Measurements from ENCODE around the gene ZNF135. TPM values are rescaled to one million over a fixed set of nuclear protein-coding genes. Genes with fewer than 3 reads are reported as not detected.
A peak's percentile ranks its signal among the peaks of the same experiment; 100 is the strongest.

ZNF135 gene
- total RNA-seq, 4 donors from 2014 or later: 4.6 to 12.4 (median 7.7) TPM

GRCh38 chr19:58034477-58034793 is 24.6 kb upstream of the ZNF135 start:
- H3K27ac ChIP-seq: no peak overlapping the region
- H3K9me3 ChIP-seq: peaks cover 11% of the 10 kb centered on the region
- H3K4me1 ChIP-seq: peaks cover 5% of the 10 kb centered on the region
- no peak for DNase-seq (ENCODE audit: low spot score in 2 of 2)
- H3K27me3 ChIP-seq: peaks cover 32% of the 10 kb centered on the region
- H3K36me3 ChIP-seq: no peaks in the 10 kb centered on the region
- H3K4me3 ChIP-seq: peak overlapping the region; percentile 54
- TF ChIP-seq CTCF (IDR thresholded peaks at IDR 0.05): no peak
- no peak for TF ChIP-seq POLR2AphosphoS5 (IDR thresholded peaks at IDR 0.05)
- TF ChIP-seq EP300 (IDR thresholded peaks at IDR 0.05): no peak
- no peak for TF ChIP-seq POLR2A (IDR thresholded peaks at IDR 0.05)
- WGBS: 9% methylated on average over 20 of the region's 20 CpGs

GRCh38 chr19:58035863-58036262 is 23.2 kb upstream of the ZNF135 start:
- peaks cover 11% of the 10 kb centered on the region for H3K9me3 ChIP-seq
- TF ChIP-seq POLR2A (IDR thresholded peaks at IDR 0.05): no peak
- no peak for TF ChIP-seq POLR2AphosphoS5 (IDR thresholded peaks at IDR 0.05)
- TF ChIP-seq EP300 (IDR thresholded peaks at IDR 0.05): no peak
- TF ChIP-seq CTCF (IDR thresholded peaks at IDR 0.05): no peak
- no peak overlapping the region for H3K4me3 ChIP-seq
- no peaks in the 10 kb centered on the region for H3K36me3 ChIP-seq
- no peak for DNase-seq (ENCODE audit: low spot score in 2 of 2)
- H3K27me3 ChIP-seq: peaks cover 32% of the 10 kb centered on the region
- 67% methylated on average over 8 of the region's 8 CpGs for WGBS
- H3K4me1 ChIP-seq: peaks cover 5% of the 10 kb centered on the region
- H3K27ac ChIP-seq: no peak overlapping the region

- DNase-seq (ENCODE audit: low spot score in 2 of 2): no peak
- TF ChIP-seq POLR2A (IDR thresholded peaks at IDR 0.05) (no peak), CTCF (IDR thresholded peaks at IDR 0.05) (no peak), EP300 (IDR thresholded peaks at IDR 0.05) (no peak), POLR2AphosphoS5 (IDR thresholded peaks at IDR 0.05) (no peak)
- H3K36me3 ChIP-seq: no peaks in the 10 kb centered on the region
- H3K27ac ChIP-seq: no peak overlapping the region
- H3K27me3 ChIP-seq: peaks cover 29% of the 10 kb centered on the region
- peaks cover 5% of the 10 kb centered on the region for H3K4me1 ChIP-seq
- 20% methylated on average over 17 of the region's 44 CpGs for WGBS
- peaks cover 13% of the 10 kb centered on the region for H3K9me3 ChIP-seq
- no peak overlapping the region for H3K4me3 ChIP-seq
Measured at GRCh38 chr19:58037927-58038687, 21.0 kb upstream of the ZNF135 start.

- Histone ChIP-seq H3K27me3 (peaks cover 23% of the 10 kb centered on the region), H3K36me3 (no peaks in the 10 kb centered on the region), H3K4me3 (no peak overlapping the region), H3K4me1 (peaks cover under 1% of the 10 kb centered on the region), H3K9me3 (peaks cover 6% of the 10 kb centered on the region), H3K27ac (no peak overlapping the region)
- WGBS: 26% methylated on average over 8 of the region's 8 CpGs
- no peak for TF ChIP-seq POLR2AphosphoS5 (IDR thresholded peaks at IDR 0.05)
- DNase-seq (ENCODE audit: low spot score in 2 of 2): no peak
Measured at GRCh38 chr19:58038688-58039204, 20.3 kb upstream of the ZNF135 start.

GRCh38 chr19:58040751-58041525 is 18.1 kb upstream of the ZNF135 start:
- Histone ChIP-seq H3K9me3 (peaks cover 5% of the 10 kb centered on the region), H3K4me3 (no peak overlapping the region)
- WGBS: 89% methylated on average over 21 of the region's 21 CpGs

More at GRCh38 chr19:58040751-58041525, 18.1 kb upstream of the ZNF135 start:
- TF ChIP-seq POLR2AphosphoS5 (IDR thresholded peaks at IDR 0.05) (no peak), EP300 (IDR thresholded peaks at IDR 0.05) (no peak), CTCF (IDR thresholded peaks at IDR 0.05) (no peak), POLR2A (IDR thresholded peaks at IDR 0.05) (no peak)
- DNase-seq (ENCODE audit: low spot score in 2 of 2): no peak
- H3K36me3 ChIP-seq: no peaks in the 10 kb centered on the region
- no peaks in the 10 kb centered on the region for H3K4me1 ChIP-seq
- no peak overlapping the region for H3K27ac ChIP-seq
- H3K27me3 ChIP-seq: peaks cover 7% of the 10 kb centered on the region
